GM12878 (cell line): Measurements from ENCODE around the gene SLC5A8. TPM values are rescaled to one million over a fixed set of nuclear protein-coding genes. Genes with fewer than 3 reads are reported as not detected.

ENCODE experiments used
- ATAC-seq: fragments of 200-7000 bp; cut with Tn5 transposase; 3 replicates; pipeline ENCODE4 v1.9.1; 2020; ENCODE audit warnings: mild to moderate bottlenecking, moderate library complexity
- BruUV-seq: library from RNA; stranded (reverse); fragments of 400-500 nt; replicated peaks from 2 replicates; lab custom pipeline; 2021; lab: Mats Ljungman, UMichigan
- CTCF ChIA-PET: fragments of 300-600 bp; sonication (Branson Sonifier 250); formaldehyde crosslinking; extraction: SDS; loops from one replicate; lab custom pipeline; 2021; ENCODE audit warnings: inconsistent platforms; lab: Yijun Ruan, JAX
- POLR2A ChIA-PET: fragments of 350-600 bp; formaldehyde crosslinking; extraction: SDS; loops from one replicate; lab custom pipeline; 2021; ENCODE audit warnings: inconsistent platforms; lab: Charles Lee
- RAD21 ChIA-PET: fragments of 300-600 bp; sonication (Branson Sonifier 250); formaldehyde crosslinking; loops from one replicate; lab custom pipeline; 2023; ENCODE audit warnings: antibody characterized with exemption; ENCODE audit not compliant: unreplicated experiment; lab: Charles Lee
- SMC1A ChIA-PET: fragments of 300-600 bp; sonication (Branson Sonifier 250); formaldehyde crosslinking; loops from one replicate; lab custom pipeline; 2023; ENCODE audit not compliant: unreplicated experiment, uncharacterized antibody; lab: Charles Lee
- DNase-seq: peaks from one replicate; pipeline ENCODE4 v3.0.0-alpha.2; 2011; ENCODE audit warnings: low read depth, low spot score
- FAIRE-seq: peaks from 3 replicates; lab custom pipeline; 2011; peaks lifted over from hg19 to GRCh38; lab: Jason Lieb, UNC
- H2AFZ ChIP-seq: 2 replicates; pipeline ENCODE4 v1.6.0; 2011; ENCODE audit warnings: low read depth, low read length, control low read depth; ENCODE audit not compliant: control insufficient read depth
- H3K27ac ChIP-seq: 2 replicates; pipeline ENCODE4 v1.5.1; 2011; ENCODE audit warnings: control low read depth; ENCODE audit not compliant: control insufficient read depth, insufficient read depth
- H3K27me3 ChIP-seq, 2 experiments: replicated peaks in 1 of 2; 2 replicates each; pipeline versions ENCODE4 v1.6.0 to v1.6.1; 2011; ENCODE audit warnings: low read length in 1 of 2; ENCODE audit not compliant: control insufficient read depth in 2 of 2, insufficient read depth in 2 of 2
- H3K36me3 ChIP-seq, 2 experiments: 2 replicates each; pipeline ENCODE4 v1.5.1; 2011; ENCODE audit warnings: low read length in 1 of 2; ENCODE audit not compliant: control insufficient read depth in 2 of 2, insufficient read depth in 2 of 2
- H3K4me1 ChIP-seq: 2 replicates; pipeline ENCODE4 v1.6.1; 2011; ENCODE audit warnings: mild to moderate bottlenecking, low read length, moderate library complexity, mixed read lengths; ENCODE audit not compliant: control insufficient read depth, insufficient read depth
- H3K4me2 ChIP-seq: 2 replicates; pipeline ENCODE4 v1.6.0; 2011; ENCODE audit warnings: control low read depth; ENCODE audit not compliant: control insufficient read depth, insufficient read depth
- H3K4me3 ChIP-seq: fragments of 200-600 bp; sonication (generic); 2 replicates; pipeline ENCODE4 v1.5.1; 2016
- H3K79me2 ChIP-seq: 2 replicates; pipeline ENCODE4 v1.6.0; 2011; ENCODE audit warnings: low read length; ENCODE audit not compliant: control insufficient read depth, insufficient read depth
- H3K9ac ChIP-seq: 2 replicates; pipeline ENCODE4 v1.8.0; 2011; ENCODE audit warnings: low read length, control low read depth, mixed read lengths; ENCODE audit not compliant: control insufficient read depth, insufficient read depth
- H3K9me3 ChIP-seq: replicated peaks from 3 replicates; pipeline ENCODE4 v1.5.1; 2011; ENCODE audit warnings: mild to moderate bottlenecking, low read length; ENCODE audit not compliant: control insufficient read depth, insufficient read depth
- H4K20me1 ChIP-seq: 2 replicates; pipeline ENCODE4 v1.6.0; 2011; ENCODE audit not compliant: control insufficient read depth, insufficient read depth
- BCL3 ChIP-seq: IDR thresholded peaks from 2 replicates; pipeline ENCODE4 v1.6.1; 2011; ENCODE audit warnings: borderline replicate concordance, low read depth, mild to moderate bottlenecking, moderate library complexity, low read length; ENCODE audit not compliant: insufficient read depth, poor library complexity, severe bottlenecking
- EP300 ChIP-seq, 2 experiments: fragments of 150-350 bp in 1 of 2; IDR thresholded peaks; 2 replicates each; pipeline ENCODE4 v1.6.1; 2011 to 2012; ENCODE audit warnings: low read depth in 2 of 2, low read length in 2 of 2, borderline replicate concordance in 1 of 2, improper control_type of control experiment in 1 of 2, inconsistent platforms in 1 of 2; ENCODE audit not compliant: control insufficient read depth in 1 of 2
- HCFC1 ChIP-seq: fragments of 150-350 bp; IDR thresholded peaks from 2 replicates; pipeline ENCODE4 v1.6.1; 2014; ENCODE audit warnings: low read length
- HDAC2 ChIP-seq: fragments of 200-600 bp; sonication (generic); IDR thresholded peaks from 2 replicates; pipeline ENCODE4 v1.6.1; 2017
- NBN ChIP-seq: fragments of 450-650 bp; IDR thresholded peaks from 2 replicates; pipeline ENCODE4 v1.6.1; 2016
- POU2F2 ChIP-seq: IDR thresholded peaks from 3 replicates; pipeline ENCODE4 v1.6.1; 2011; ENCODE audit warnings: low read depth, mild to moderate bottlenecking, low read length, borderline replicate concordance
- SRF ChIP-seq, 2 experiments: IDR thresholded peaks; 2 replicates each; pipeline ENCODE4 v1.6.1; 2011; ENCODE audit warnings: low read depth in 2 of 2, low read length in 2 of 2, mild to moderate bottlenecking in 1 of 2, moderate library complexity in 1 of 2
- SUPT20H ChIP-seq: IDR thresholded peaks from 2 replicates; pipeline ENCODE4 v1.6.1; 2011; ENCODE audit warnings: low read depth, mild to moderate bottlenecking, low read length, moderate library complexity, borderline replicate concordance; ENCODE audit not compliant: control insufficient read depth
- ZNF592 ChIP-seq: fragments of 450-650 bp; IDR thresholded peaks from 2 replicates; pipeline ENCODE4 v1.6.1; 2017; ENCODE audit warnings: mild to moderate bottlenecking, moderate library complexity
- WGBS: methylation state at CpG from one replicate; pipeline ENCODE4 v1.1.6; 2016; ENCODE audit warnings: low lambda C conversion rate; ENCODE audit not compliant: insufficient replicate concordance, insufficient coverage; ENCODE audit errors: missing lambda C conversion rate; 5-methylcytosine and 5-hydroxymethylcytosine counted together
- in situ Hi-C: fragments of 300-500 bp; cut with MboI; formaldehyde crosslinking; loops from 9 replicates; pipeline ENCODE4 v1.14.3; 2018; ENCODE audit warnings: mixed read lengths
- intact Hi-C: fragments of 100-400 bp; cut with micrococcal nuclease; formaldehyde crosslinking; loops from one replicate; pipeline ENCODE4 v1.14.2; 2022; ENCODE audit not compliant: unreplicated experiment
- polyA plus RNA-seq, 11 experiments: library from polyadenylated mRNA; depleted of rRNA in 4 of 11; unstranded in 6 of 11; stranded (reverse) in 5 of 11; fragments of >200 nt; fragmentation: Nextera tagmentation in 4 of 11; fragmentation: Illumina TruSeq in 1 of 11; extraction: Ambion mirVana in 4 of 11; extraction: Trizol in 1 of 11; gene quantifications; 1 replicate in 1 of 11; 2 replicates in 10 of 11; pipeline versions ENCODE4 v1.2.1 to v1.2.3, GENCODE V29; 2011 to 2016; ENCODE audit warnings: inconsistent platforms in 2 of 11, missing spikeins in 2 of 11, low read depth in 1 of 11
- total RNA-seq, 4 experiments: library from RNA; depleted of rRNA in 3 of 4; stranded (reverse); fragments of >200 nt in 3 of 4; fragmentation: Illumina TruSeq in 1 of 4; extraction: Trizol in 1 of 4; gene quantifications; 2 replicates each; pipeline versions ENCODE4 v1.2.1 to v1.2.3, GENCODE V29; 2013 to 2021

SLC5A8 gene
- total and polyA plus RNA-seq, 10 of the 15 experiments (the other 5 are each of a cell fraction or from before 2014, with no cell fraction given) = not detected

GRCh38 chr12:101256266-101256665 lies 46.2 kb upstream of the SLC5A8 start:
- H3K9me3 ChIP-seq = no peaks in the 10 kb centered on the region
- DNase-seq (no peak), ATAC-seq (no peak), FAIRE-seq (no peak)
- SMC1A ChIA-PET = no interaction called here
- in situ Hi-C loops (no loop called here), intact Hi-C loops (no loop called here)
- 33% methylated on average over 4 of the region's 4 CpGs for WGBS
- no peak overlapping the region for H3K27ac ChIP-seq
- TF ChIP-seq SUPT20H (no peak), HDAC2 (no peak), HCFC1 (no peak), BCL3 (no peak), NBN (no peak), SRF (IDR thresholded peaks at IDR 0.05; ENCODE audit: low read depth in 2 of 2, low read length in 2 of 2) (no peak), ZNF592 (no peak), EP300 (IDR thresholded peaks at IDR 0.05; ENCODE audit: borderline replicate concordance in 1 of 2, control insufficient read depth in 1 of 2, low read depth in 2 of 2, low read length in 2 of 2) (no peak), POU2F2 (no peak)
- no TSS peak for BruUV-seq
- H4K20me1 ChIP-seq = no peaks in the 10 kb centered on the region
- H3K4me2 ChIP-seq = no peak overlapping the region
- POLR2A ChIA-PET = no interaction called here
- H3K9ac ChIP-seq = no peak overlapping the region
- RAD21 ChIA-PET = no interaction called here
- H3K79me2 ChIP-seq = no peaks in the 10 kb centered on the region
- H2AFZ ChIP-seq = no peak overlapping the region
- H3K4me1 ChIP-seq = no peaks in the 10 kb centered on the region
- no peaks in the 10 kb centered on the region for H3K27me3 ChIP-seq
- H3K4me3 ChIP-seq = no peak overlapping the region
- no peaks in the 10 kb centered on the region for H3K36me3 ChIP-seq
- CTCF ChIA-PET = no interaction called here
